ENCODE data around the gene MFAP3. TPM values are rescaled to one million over a fixed set of nuclear protein-coding genes. Genes with fewer than 3 reads are reported as not detected.

MFAP3 gene
- total RNA-seq, 1 donor from 2014 or later, result 41.5 TPM

GRCh38 chr5:154000703-154001102, 38.1 kb upstream of the MFAP3 start:
- H3K36me3 Mint-ChIP-seq, result peaks cover 30% of the 10 kb centered on the region
- no peak overlapping the region for H3K27ac Mint-ChIP-seq
- no peak for TF ChIP-seq CTCF (IDR thresholded peaks at IDR 0.05; ENCODE audit: unreplicated experiment)

GRCh38 chr5:154002093-154002492, 36.7 kb upstream of the MFAP3 start:
- H3K9me3 Mint-ChIP-seq, result peaks cover 9% of the 10 kb centered on the region
- TF ChIP-seq CTCF (IDR thresholded peaks at IDR 0.05; ENCODE audit: unreplicated experiment), result no peak
- H3K27ac Mint-ChIP-seq, result peak overlapping the region; percentile 43
- no peaks in the 10 kb centered on the region for H3K27me3 Mint-ChIP-seq (ENCODE audit: low read depth)
- peaks cover 27% of the 10 kb centered on the region for H3K36me3 Mint-ChIP-seq
- no peak for DNase-seq (ENCODE audit: low spot score in 2 of 2, unreplicated experiment in 2 of 2)
- H3K4me3 Mint-ChIP-seq, result no peak overlapping the region
- H3K4me1 Mint-ChIP-seq, result no peaks in the 10 kb centered on the region

More at GRCh38 chr5:154000703-154001102, 38.1 kb upstream of the MFAP3 start:
- Mint-ChIP-seq H3K4me1 (no peaks in the 10 kb centered on the region), H3K9me3 (peaks cover 9% of the 10 kb centered on the region), H3K27me3 (ENCODE audit: low read depth) (no peaks in the 10 kb centered on the region), H3K4me3 (no peak overlapping the region)
- no peak for DNase-seq (ENCODE audit: low spot score in 2 of 2, unreplicated experiment in 2 of 2)

GRCh38 chr5:154002511-154003020, 36.2 kb upstream of the MFAP3 start:
- Mint-ChIP-seq H3K27me3 (ENCODE audit: low read depth) (no peaks in the 10 kb centered on the region), H3K9me3 (peaks cover 9% of the 10 kb centered on the region), H3K27ac (peak overlapping the region; percentile 18), H3K4me1 (no peaks in the 10 kb centered on the region), H3K4me3 (no peak overlapping the region), H3K36me3 (peaks cover 22% of the 10 kb centered on the region)
- no peak for TF ChIP-seq CTCF (IDR thresholded peaks at IDR 0.05; ENCODE audit: unreplicated experiment)
- DNase-seq (ENCODE audit: low spot score in 2 of 2, unreplicated experiment in 2 of 2), result no peak

GRCh38 chr5:154005648-154006047, 33.1 kb upstream of the MFAP3 start:
- Mint-ChIP-seq H3K4me1 (no peaks in the 10 kb centered on the region), H3K9me3 (no peaks in the 10 kb centered on the region), H3K27me3 (ENCODE audit: low read depth) (no peaks in the 10 kb centered on the region), H3K27ac (no peak overlapping the region), H3K36me3 (peaks cover 5% of the 10 kb centered on the region), H3K4me3 (no peak overlapping the region)
- no peak for DNase-seq (ENCODE audit: low spot score in 2 of 2, unreplicated experiment in 2 of 2)
- no peak for TF ChIP-seq CTCF (IDR thresholded peaks at IDR 0.05; ENCODE audit: unreplicated experiment)

- H3K9me3 Mint-ChIP-seq, result peaks cover 2% of the 10 kb centered on the region
- H3K27ac Mint-ChIP-seq, result no peak overlapping the region
- peaks cover 25% of the 10 kb centered on the region for H3K36me3 Mint-ChIP-seq
- H3K4me3 Mint-ChIP-seq, result no peak overlapping the region
- H3K4me1 Mint-ChIP-seq, result no peaks in the 10 kb centered on the region
- no peak for TF ChIP-seq CTCF (IDR thresholded peaks at IDR 0.05; ENCODE audit: unreplicated experiment)
- no peak for DNase-seq (ENCODE audit: low spot score in 2 of 2, unreplicated experiment in 2 of 2)
- no peaks in the 10 kb centered on the region for H3K27me3 Mint-ChIP-seq (ENCODE audit: low read depth)
Measured at GRCh38 chr5:154010660-154011059, 28.1 kb upstream of the MFAP3 start.

All from mesothelial cell of epicardium (in vitro differentiated cells).